ENCODE measurements around the gene CCDC136. TPM values are rescaled to one million over a fixed set of nuclear protein-coding genes. Genes with fewer than 3 reads are reported as not detected.

Gene CCDC136
- total RNA-seq, 2 experiments from 2014 or later: 8.8 to 8.9 TPM

DNA sequence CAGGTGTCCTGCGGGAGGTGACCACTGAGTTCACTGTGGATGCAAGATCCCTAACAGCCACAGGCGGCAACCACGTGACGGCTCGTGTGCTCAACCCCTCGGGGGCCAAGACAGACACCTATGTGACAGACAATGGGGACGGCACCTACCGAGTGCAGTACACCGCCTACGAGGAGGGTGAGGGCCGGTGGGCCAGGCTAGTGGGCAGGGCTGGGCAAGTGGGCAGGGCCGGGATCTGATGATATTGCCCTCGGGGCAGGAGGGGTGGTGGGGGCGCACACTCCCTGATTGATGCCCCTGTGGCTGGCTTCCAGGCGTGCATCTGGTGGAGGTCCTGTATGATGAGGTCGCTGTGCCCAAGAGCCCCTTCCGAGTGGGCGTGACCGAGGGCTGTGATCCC is 54.2 kb downstream of the CCDC136 start:
- H3K36me3 Mint-ChIP-seq: no peaks in the 10 kb centered on the region
- no peak overlapping the region for H3K4me3 Mint-ChIP-seq
- intact Hi-C loops (cut with micrococcal nuclease): no loop called here
- H3K27ac Mint-ChIP-seq: no peak overlapping the region
- no peaks in the 10 kb centered on the region for H3K27me3 Mint-ChIP-seq
- DNase-seq: no peak
- no peaks in the 10 kb centered on the region for H3K9me3 Mint-ChIP-seq
- H3K4me1 Mint-ChIP-seq (ENCODE audit: low read depth): peaks cover 5% of the 10 kb centered on the region
- ChIA-PET POLR2A (no interaction called here), CTCF (no interaction called here)

DNA sequence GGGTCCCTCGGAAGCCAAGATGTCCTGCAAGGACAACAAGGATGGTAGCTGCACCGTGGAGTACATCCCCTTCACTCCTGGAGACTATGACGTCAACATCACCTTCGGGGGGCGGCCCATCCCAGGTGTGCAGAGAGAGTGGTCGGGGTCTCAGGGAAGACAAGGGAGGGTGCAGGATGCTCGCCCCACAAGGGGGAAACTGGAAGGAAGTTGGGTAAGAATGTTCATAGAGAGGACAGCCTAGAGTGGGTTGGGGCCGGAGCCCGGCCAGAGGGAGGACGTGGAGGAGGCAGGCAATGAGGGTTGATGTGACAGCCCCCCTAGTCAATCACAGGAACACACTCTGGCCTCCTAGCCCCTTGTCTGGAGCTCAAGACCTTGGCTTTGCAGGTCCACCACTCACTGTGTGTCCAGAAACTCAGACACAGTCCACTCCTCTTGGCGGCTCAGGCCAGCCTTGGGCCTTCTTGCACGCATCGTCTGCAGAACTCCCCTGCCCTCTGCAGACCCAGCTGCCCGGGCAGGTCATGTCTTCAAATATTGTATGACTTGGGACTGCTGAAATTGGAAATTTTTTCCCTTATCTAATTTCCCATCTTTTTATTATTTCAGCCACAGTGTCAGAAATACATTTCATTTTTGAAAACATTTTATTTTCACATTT is 55.1 kb downstream of the CCDC136 start:
- peaks cover 3% of the 10 kb centered on the region for H3K4me1 Mint-ChIP-seq (ENCODE audit: low read depth)
- H3K36me3 Mint-ChIP-seq: no peaks in the 10 kb centered on the region
- no peaks in the 10 kb centered on the region for H3K27me3 Mint-ChIP-seq
- H3K4me3 Mint-ChIP-seq: no peak overlapping the region
- H3K9me3 Mint-ChIP-seq: no peaks in the 10 kb centered on the region
- DNase-seq: no peak
- intact Hi-C loops (cut with micrococcal nuclease): no loop called here
- ChIA-PET POLR2A (no interaction called here), CTCF (no interaction called here)
- H3K27ac Mint-ChIP-seq: no peak overlapping the region

DNA sequence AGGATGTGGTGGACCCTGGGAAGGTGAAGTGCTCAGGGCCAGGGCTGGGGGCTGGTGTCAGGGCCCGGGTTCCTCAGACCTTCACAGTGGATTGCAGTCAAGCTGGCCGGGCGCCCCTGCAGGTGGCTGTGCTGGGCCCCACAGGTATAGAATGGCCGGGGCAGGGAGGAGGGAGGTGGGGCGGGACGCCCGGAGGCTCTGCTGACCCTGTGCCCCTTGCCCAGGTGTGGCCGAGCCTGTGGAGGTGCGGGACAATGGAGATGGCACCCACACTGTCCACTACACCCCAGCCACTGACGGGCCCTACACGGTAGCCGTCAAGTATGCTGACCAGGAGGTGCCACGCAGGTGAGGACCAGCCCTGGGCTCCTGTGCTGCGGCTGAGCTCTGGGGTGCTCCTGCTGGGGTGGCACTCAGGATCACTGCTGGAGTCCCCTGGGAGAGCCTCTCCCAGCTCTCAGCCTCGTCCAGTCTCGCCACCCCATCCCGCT is 56.0 kb downstream of the CCDC136 start:
- ChIA-PET CTCF (no interaction called here), POLR2A (no interaction called here)
- Mint-ChIP-seq H3K4me3 (no peak overlapping the region), H3K4me1 (ENCODE audit: low read depth) (no peaks in the 10 kb centered on the region), H3K36me3 (no peaks in the 10 kb centered on the region), H3K27ac (no peak overlapping the region), H3K9me3 (no peaks in the 10 kb centered on the region), H3K27me3 (no peaks in the 10 kb centered on the region)
- intact Hi-C loops (cut with micrococcal nuclease): no loop called here
- no peak for DNase-seq

DNA sequence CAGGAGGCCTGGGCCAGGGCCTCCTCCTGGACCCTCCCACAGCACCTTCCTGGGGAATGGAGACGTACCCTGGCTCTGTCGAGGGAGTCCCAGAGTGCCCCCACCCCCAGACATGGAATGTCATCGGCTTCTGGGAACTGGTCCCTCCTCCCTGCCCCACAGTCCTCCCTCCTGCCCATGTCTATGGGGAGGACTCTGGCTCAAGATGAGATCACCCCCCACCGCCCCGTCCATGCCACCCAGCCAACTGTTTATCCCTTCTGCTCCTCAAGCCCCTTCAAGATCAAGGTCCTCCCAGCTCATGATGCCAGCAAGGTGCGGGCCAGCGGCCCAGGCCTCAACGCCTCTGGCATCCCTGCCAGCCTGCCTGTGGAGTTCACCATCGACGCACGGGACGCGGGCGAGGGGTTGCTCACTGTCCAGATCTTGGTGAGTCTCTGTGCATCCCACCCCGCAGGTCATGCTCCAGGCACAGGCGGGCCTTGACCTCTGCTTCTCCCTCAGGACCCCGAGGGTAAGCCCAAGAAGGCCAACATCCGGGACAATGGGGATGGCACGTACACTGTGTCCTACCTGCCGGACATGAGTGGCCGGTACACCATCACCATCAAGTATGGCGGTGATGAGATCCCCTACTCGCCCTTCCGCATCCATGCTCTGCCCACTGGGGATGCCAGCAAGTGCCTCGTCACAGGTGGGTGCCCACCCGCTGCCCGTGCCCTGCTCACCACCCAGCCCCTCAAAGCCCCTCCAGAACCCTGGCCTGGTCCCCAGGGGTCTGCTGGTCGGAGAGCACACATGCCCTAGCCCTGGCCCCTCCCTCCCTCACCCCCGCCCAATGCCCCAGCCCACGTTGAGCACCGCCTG is 56.8 kb downstream of the CCDC136 start:
- no peaks in the 10 kb centered on the region for H3K36me3 Mint-ChIP-seq
- no peaks in the 10 kb centered on the region for H3K4me1 Mint-ChIP-seq (ENCODE audit: low read depth)
- ChIA-PET POLR2A (no interaction called here), CTCF (no interaction called here)
- no peaks in the 10 kb centered on the region for H3K27me3 Mint-ChIP-seq
- H3K27ac Mint-ChIP-seq: no peak overlapping the region
- H3K9me3 Mint-ChIP-seq: no peaks in the 10 kb centered on the region
- intact Hi-C loops (cut with micrococcal nuclease): no loop called here
- no peak for DNase-seq
- no peak overlapping the region for H3K4me3 Mint-ChIP-seq

DNA sequence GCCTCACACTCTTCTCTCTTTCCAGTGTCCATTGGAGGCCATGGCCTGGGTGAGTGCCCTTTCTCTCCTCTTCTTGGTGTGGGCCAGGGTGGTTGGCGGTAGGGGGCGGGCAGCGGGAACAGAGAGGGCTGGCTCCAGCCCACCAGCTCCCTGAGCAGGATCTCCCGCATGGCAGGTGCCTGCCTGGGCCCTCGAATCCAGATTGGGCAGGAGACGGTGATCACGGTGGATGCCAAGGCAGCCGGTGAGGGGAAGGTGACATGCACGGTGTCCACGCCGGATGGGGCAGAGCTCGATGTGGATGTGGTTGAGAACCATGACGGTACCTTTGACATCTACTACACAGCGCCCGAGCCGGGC is 57.4 kb downstream of the CCDC136 start:
- no peaks in the 10 kb centered on the region for H3K4me1 Mint-ChIP-seq (ENCODE audit: low read depth)
- intact Hi-C loops (cut with micrococcal nuclease): no loop called here
- H3K36me3 Mint-ChIP-seq: no peaks in the 10 kb centered on the region
- no peak for DNase-seq
- ChIA-PET CTCF (no interaction called here), POLR2A (no interaction called here)
- H3K9me3 Mint-ChIP-seq: no peaks in the 10 kb centered on the region
- H3K27ac Mint-ChIP-seq: no peak overlapping the region
- no peak overlapping the region for H3K4me3 Mint-ChIP-seq
- H3K27me3 Mint-ChIP-seq: no peaks in the 10 kb centered on the region

DNA sequence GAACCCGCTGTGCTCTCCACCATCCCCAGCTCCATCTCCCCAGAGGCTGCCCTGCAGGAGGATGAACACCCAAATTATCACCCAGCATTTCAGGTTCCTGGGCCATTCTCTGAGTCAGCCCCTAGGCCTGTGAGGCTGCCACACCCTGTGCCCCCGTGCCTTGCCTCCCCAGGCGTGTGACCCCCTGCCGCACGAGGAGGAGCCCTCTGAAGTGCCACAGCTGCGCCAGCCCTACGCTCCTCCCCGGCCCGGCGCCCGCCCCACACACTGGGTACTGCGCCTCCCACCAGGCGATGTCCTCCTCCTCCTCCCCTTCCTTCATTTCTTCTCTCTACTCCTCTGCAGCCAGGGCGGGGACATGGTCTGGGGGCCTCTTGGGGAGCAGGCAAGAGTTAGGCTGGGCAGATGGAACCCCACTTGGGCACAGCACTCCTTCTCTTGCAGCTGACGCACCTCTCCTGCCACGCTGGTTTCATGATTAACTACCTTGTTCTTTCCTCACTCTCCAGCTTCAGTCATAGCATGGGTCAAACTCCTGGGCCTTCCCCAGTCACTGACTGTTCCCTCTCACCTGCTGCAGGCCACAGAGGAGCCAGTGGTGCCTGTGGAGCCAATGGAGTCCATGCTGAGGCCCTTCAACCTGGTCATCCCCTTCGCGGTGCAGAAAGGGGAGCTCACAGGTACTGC is 58.2 kb downstream of the CCDC136 start:
- POLR2A ChIA-PET: no interaction called here
- Mint-ChIP-seq H3K36me3 (no peaks in the 10 kb centered on the region), H3K4me1 (ENCODE audit: low read depth) (no peaks in the 10 kb centered on the region), H3K9me3 (no peaks in the 10 kb centered on the region), H3K4me3 (no peak overlapping the region), H3K27ac (no peak overlapping the region), H3K27me3 (no peaks in the 10 kb centered on the region)
- CTCF ChIA-PET: interaction anchor here (0.9 kb wide), 1 partner anchor 34 kb away, joined by 3 read pairs; no protein-coding TSS in a partner anchor
- intact Hi-C loops (cut with micrococcal nuclease): no loop called here
- no peak for DNase-seq

DNA sequence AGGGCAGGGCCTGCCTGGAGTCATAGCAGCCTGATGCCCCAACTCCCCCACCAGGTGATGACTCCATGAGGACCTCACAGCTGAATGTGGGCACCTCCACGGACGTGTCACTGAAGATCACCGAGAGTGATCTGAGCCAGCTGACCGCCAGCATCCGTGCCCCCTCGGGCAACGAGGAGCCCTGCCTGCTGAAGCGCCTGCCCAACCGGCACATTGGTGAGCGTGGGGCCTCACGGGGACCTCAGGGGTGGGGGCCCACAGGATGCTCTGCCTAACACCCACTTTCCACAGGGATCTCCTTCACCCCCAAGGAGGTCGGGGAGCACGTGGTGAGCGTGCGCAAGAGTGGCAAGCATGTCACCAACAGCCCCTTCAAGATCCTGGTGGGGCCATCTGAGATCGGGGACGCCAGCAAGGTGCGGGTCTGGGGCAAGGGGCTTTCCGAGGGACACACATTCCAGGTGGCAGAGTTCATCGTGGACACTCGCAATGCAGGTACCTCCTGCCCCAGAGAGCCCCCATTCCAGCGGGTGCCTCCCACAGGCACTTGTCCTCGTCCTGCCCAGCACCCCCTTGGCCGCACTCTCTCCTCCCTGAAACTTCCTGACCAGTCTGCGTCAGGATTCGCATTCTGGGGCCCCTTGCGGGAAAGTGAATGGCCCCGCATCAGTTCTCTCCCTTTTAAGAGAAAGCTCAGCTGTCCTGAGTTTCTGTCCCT is 60.9 kb downstream of the CCDC136 start:
- Mint-ChIP-seq H3K9me3 (no peaks in the 10 kb centered on the region), H3K36me3 (no peaks in the 10 kb centered on the region), H3K27me3 (no peaks in the 10 kb centered on the region), H3K27ac (no peak overlapping the region), H3K4me1 (ENCODE audit: low read depth) (no peaks in the 10 kb centered on the region), H3K4me3 (no peak overlapping the region)
- CTCF ChIA-PET: no interaction called here
- intact Hi-C loops (cut with micrococcal nuclease): no loop called here
- no peak for DNase-seq
- POLR2A ChIA-PET: no interaction called here

DNA sequence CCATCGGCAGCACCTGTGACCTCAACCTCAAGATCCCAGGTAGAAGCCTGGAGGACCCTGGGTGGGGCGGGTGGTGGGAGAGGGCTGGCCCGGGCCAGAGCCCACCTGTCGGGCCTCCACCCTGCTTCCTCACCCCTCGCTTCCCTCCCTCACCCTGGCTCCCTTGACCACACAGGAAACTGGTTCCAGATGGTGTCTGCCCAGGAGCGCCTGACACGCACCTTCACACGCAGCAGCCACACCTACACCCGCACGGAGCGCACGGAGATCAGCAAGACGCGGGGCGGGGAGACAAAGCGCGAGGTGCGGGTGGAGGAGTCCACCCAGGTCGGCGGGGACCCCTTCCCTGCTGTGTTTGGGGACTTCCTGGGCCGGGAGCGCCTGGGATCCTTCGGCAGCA is 62.0 kb downstream of the CCDC136 start:
- Mint-ChIP-seq H3K9me3 (no peaks in the 10 kb centered on the region), H3K4me1 (ENCODE audit: low read depth) (no peaks in the 10 kb centered on the region), H3K27ac (no peak overlapping the region), H3K27me3 (no peaks in the 10 kb centered on the region), H3K36me3 (no peaks in the 10 kb centered on the region), H3K4me3 (no peak overlapping the region)
- no peak for DNase-seq
- intact Hi-C loops (cut with micrococcal nuclease): no loop called here
- POLR2A ChIA-PET: no interaction called here
- CTCF ChIA-PET: no interaction called here

DNA sequence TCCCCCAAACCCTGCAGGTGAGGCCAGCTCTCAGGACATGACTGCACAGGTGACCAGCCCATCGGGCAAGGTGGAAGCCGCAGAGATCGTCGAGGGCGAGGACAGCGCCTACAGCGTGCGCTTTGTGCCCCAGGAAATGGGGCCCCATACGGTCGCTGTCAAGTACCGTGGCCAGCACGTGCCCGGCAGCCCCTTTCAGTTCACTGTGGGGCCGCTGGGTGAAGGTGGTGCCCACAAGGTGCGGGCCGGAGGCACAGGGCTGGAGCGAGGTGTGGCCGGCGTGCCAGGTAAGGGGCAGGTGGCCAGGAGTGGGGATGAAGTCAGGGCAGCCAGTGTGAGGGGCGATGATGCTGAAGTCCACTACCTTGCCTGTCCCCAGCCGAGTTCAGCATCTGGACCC is 62.6 kb downstream of the CCDC136 start:
- no peaks in the 10 kb centered on the region for H3K27me3 Mint-ChIP-seq
- H3K9me3 Mint-ChIP-seq: no peaks in the 10 kb centered on the region
- intact Hi-C loops (cut with micrococcal nuclease): no loop called here
- CTCF ChIA-PET: no interaction called here
- POLR2A ChIA-PET: no interaction called here
- H3K4me1 Mint-ChIP-seq (ENCODE audit: low read depth): no peaks in the 10 kb centered on the region
- no peak overlapping the region for H3K27ac Mint-ChIP-seq
- DNase-seq: no peak
- H3K4me3 Mint-ChIP-seq: no peak overlapping the region
- no peaks in the 10 kb centered on the region for H3K36me3 Mint-ChIP-seq

DNA sequence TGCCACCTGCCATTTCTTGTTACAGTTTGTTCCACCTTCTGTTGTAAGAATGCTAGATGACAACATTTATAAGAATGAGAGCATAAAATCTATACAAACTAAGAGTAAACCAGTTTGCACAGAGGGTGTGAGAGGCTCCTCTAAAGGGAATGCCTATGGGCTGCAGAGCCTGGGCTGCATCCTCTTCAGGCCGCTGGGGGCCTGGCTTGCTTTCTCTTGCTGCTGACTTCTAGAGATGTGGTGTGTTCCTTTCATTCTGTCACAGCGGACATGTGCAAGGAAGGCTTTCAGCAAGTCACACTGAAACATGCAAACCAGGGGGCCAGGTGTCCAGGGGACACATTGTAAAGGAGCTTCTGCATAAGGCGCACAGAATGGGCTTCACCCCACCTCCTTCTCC is 63.8 kb downstream of the CCDC136 start:
- Mint-ChIP-seq H3K9me3 (no peaks in the 10 kb centered on the region), H3K27ac (no peak overlapping the region), H3K4me3 (no peak overlapping the region), H3K4me1 (ENCODE audit: low read depth) (no peaks in the 10 kb centered on the region), H3K36me3 (no peaks in the 10 kb centered on the region), H3K27me3 (no peaks in the 10 kb centered on the region)
- intact Hi-C loops (cut with micrococcal nuclease): no loop called here
- CTCF ChIA-PET: no interaction called here
- DNase-seq: no peak
- POLR2A ChIA-PET: no interaction called here

DNA sequence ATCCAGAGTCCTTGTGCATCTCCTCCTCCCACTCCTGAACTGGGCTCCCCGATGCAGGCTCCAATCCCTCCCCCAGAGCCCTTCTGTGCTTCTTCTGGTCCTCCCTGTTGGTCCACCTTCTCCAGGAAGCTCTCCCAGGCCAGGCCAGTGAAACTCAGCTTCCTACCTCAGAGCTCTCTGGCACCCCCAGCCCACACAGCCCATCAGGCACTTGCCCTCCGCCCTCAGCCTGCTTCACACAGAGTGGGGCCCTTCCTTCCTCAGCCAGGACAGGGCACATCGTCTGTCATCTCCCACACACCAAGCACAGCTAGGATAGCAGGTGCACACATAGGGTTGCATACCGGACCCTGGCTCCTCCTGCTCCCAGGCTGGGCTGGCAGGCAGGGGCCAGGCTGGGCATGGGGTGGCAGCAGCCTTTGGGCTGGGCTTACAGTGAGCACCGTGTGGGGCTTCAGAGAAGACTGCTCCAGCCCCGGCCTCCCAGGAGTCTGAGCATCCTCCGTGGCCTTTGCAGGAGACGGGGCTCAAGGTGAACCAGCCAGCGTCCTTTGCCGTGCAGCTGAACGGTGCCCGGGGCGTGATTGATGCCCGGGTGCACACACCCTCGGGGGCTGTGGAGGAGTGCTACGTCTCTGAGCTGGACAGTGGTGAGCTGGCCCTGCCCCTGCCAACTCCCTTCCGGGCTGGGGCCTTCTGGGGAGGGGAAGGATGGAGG is 64.4 kb downstream of the CCDC136 start:
- no peak overlapping the region for H3K4me3 Mint-ChIP-seq
- CTCF ChIA-PET: no interaction called here
- intact Hi-C loops (cut with micrococcal nuclease): no loop called here
- POLR2A ChIA-PET: no interaction called here
- H3K9me3 Mint-ChIP-seq: no peaks in the 10 kb centered on the region
- H3K36me3 Mint-ChIP-seq: no peaks in the 10 kb centered on the region
- H3K4me1 Mint-ChIP-seq (ENCODE audit: low read depth): no peaks in the 10 kb centered on the region
- no peak overlapping the region for H3K27ac Mint-ChIP-seq
- no peaks in the 10 kb centered on the region for H3K27me3 Mint-ChIP-seq
- no peak for DNase-seq

Data from activated CD4-positive, alpha-beta memory T cell treated with anti-CD3 and anti-CD28 coated beads for 36 hours (primary cell).